GM12878 (cell line): Measurements from ENCODE around the gene ZNF425. TPM values are rescaled to one million over a fixed set of nuclear protein-coding genes. Genes with fewer than 3 reads are reported as not detected.

Experiments used
- ATAC-seq: fragments of 200-7000 bp; cut with Tn5 transposase; 3 replicates; pipeline ENCODE4 v1.9.1; 2020; ENCODE audit warnings: mild to moderate bottlenecking, moderate library complexity
- BruUV-seq: library from RNA; stranded (reverse); fragments of 400-500 nt; replicated peaks from 2 replicates; lab custom pipeline; 2021; lab: Mats Ljungman, UMichigan
- CTCF ChIA-PET: fragments of 300-600 bp; sonication (Branson Sonifier 250); formaldehyde crosslinking; extraction: SDS; loops from one replicate; lab custom pipeline; 2021; ENCODE audit warnings: inconsistent platforms; lab: Yijun Ruan, JAX
- POLR2A ChIA-PET: fragments of 350-600 bp; formaldehyde crosslinking; extraction: SDS; loops from one replicate; lab custom pipeline; 2021; ENCODE audit warnings: inconsistent platforms; lab: Charles Lee
- RAD21 ChIA-PET: fragments of 300-600 bp; sonication (Branson Sonifier 250); formaldehyde crosslinking; loops from one replicate; lab custom pipeline; 2023; ENCODE audit warnings: antibody characterized with exemption; ENCODE audit not compliant: unreplicated experiment; lab: Charles Lee
- SMC1A ChIA-PET: fragments of 300-600 bp; sonication (Branson Sonifier 250); formaldehyde crosslinking; loops from one replicate; lab custom pipeline; 2023; ENCODE audit not compliant: unreplicated experiment, uncharacterized antibody; lab: Charles Lee
- DNase-seq: peaks from one replicate; pipeline ENCODE4 v3.0.0-alpha.2; 2011; ENCODE audit warnings: low read depth, low spot score
- FAIRE-seq: peaks from 3 replicates; lab custom pipeline; 2011; peaks lifted over from hg19 to GRCh38; lab: Jason Lieb, UNC
- H2AFZ ChIP-seq: 2 replicates; pipeline ENCODE4 v1.6.0; 2011; ENCODE audit warnings: low read depth, low read length, control low read depth; ENCODE audit not compliant: control insufficient read depth
- H3K27ac ChIP-seq: 2 replicates; pipeline ENCODE4 v1.5.1; 2011; ENCODE audit warnings: control low read depth; ENCODE audit not compliant: control insufficient read depth, insufficient read depth
- H3K27me3 ChIP-seq, 2 experiments: replicated peaks in 1 of 2; 2 replicates each; pipeline versions ENCODE4 v1.6.0 to v1.6.1; 2011; ENCODE audit warnings: low read length in 1 of 2; ENCODE audit not compliant: control insufficient read depth in 2 of 2, insufficient read depth in 2 of 2
- H3K36me3 ChIP-seq, 2 experiments: 2 replicates each; pipeline ENCODE4 v1.5.1; 2011; ENCODE audit warnings: low read length in 1 of 2; ENCODE audit not compliant: control insufficient read depth in 2 of 2, insufficient read depth in 2 of 2
- H3K4me1 ChIP-seq: 2 replicates; pipeline ENCODE4 v1.6.1; 2011; ENCODE audit warnings: mild to moderate bottlenecking, low read length, moderate library complexity, mixed read lengths; ENCODE audit not compliant: control insufficient read depth, insufficient read depth
- H3K4me2 ChIP-seq: 2 replicates; pipeline ENCODE4 v1.6.0; 2011; ENCODE audit warnings: control low read depth; ENCODE audit not compliant: control insufficient read depth, insufficient read depth
- H3K4me3 ChIP-seq: fragments of 200-600 bp; sonication (generic); 2 replicates; pipeline ENCODE4 v1.5.1; 2016
- H3K79me2 ChIP-seq: 2 replicates; pipeline ENCODE4 v1.6.0; 2011; ENCODE audit warnings: low read length; ENCODE audit not compliant: control insufficient read depth, insufficient read depth
- H3K9ac ChIP-seq: 2 replicates; pipeline ENCODE4 v1.8.0; 2011; ENCODE audit warnings: low read length, control low read depth, mixed read lengths; ENCODE audit not compliant: control insufficient read depth, insufficient read depth
- H3K9me3 ChIP-seq: replicated peaks from 3 replicates; pipeline ENCODE4 v1.5.1; 2011; ENCODE audit warnings: mild to moderate bottlenecking, low read length; ENCODE audit not compliant: control insufficient read depth, insufficient read depth
- H4K20me1 ChIP-seq: 2 replicates; pipeline ENCODE4 v1.6.0; 2011; ENCODE audit not compliant: control insufficient read depth, insufficient read depth
- EP300 ChIP-seq, 2 experiments: fragments of 150-350 bp in 1 of 2; IDR thresholded peaks; 2 replicates each; pipeline ENCODE4 v1.6.1; 2011 to 2012; ENCODE audit warnings: low read depth in 2 of 2, low read length in 2 of 2, borderline replicate concordance in 1 of 2, improper control_type of control experiment in 1 of 2, inconsistent platforms in 1 of 2; ENCODE audit not compliant: control insufficient read depth in 1 of 2
- HSF1 ChIP-seq: fragments of 150-350 bp; IDR thresholded peaks from 2 replicates; pipeline ENCODE4 v1.6.1; 2014; ENCODE audit warnings: mild to moderate bottlenecking, low read depth, low read length
- LARP7 ChIP-seq: fragments of 450-650 bp; IDR thresholded peaks from 2 replicates; pipeline ENCODE4 v1.6.1; 2017; ENCODE audit warnings: mild to moderate bottlenecking
- MEF2B ChIP-seq: fragments of 450-650 bp; IDR thresholded peaks from 2 replicates; pipeline ENCODE4 v1.6.1; 2018; ENCODE audit warnings: mild to moderate bottlenecking, moderate library complexity; ENCODE audit not compliant: partially characterized antibody, poor library complexity, severe bottlenecking
- NFXL1 ChIP-seq: fragments of 450-650 bp; IDR thresholded peaks from 2 replicates; pipeline ENCODE4 v1.6.1; 2017; ENCODE audit warnings: antibody characterized with exemption, mild to moderate bottlenecking, borderline replicate concordance
- SRF ChIP-seq, 2 experiments: IDR thresholded peaks; 2 replicates each; pipeline ENCODE4 v1.6.1; 2011; ENCODE audit warnings: low read depth in 2 of 2, low read length in 2 of 2, mild to moderate bottlenecking in 1 of 2, moderate library complexity in 1 of 2
- STAT3 ChIP-seq: IDR thresholded peaks from 2 replicates; pipeline ENCODE4 v1.6.1; 2011; ENCODE audit warnings: low read depth, low read length, improper control_type of control experiment
- WGBS: methylation state at CpG from one replicate; pipeline ENCODE4 v1.1.6; 2016; ENCODE audit warnings: low lambda C conversion rate; ENCODE audit not compliant: insufficient replicate concordance, insufficient coverage; ENCODE audit errors: missing lambda C conversion rate; 5-methylcytosine and 5-hydroxymethylcytosine counted together
- in situ Hi-C: fragments of 300-500 bp; cut with MboI; formaldehyde crosslinking; loops from 9 replicates; pipeline ENCODE4 v1.14.3; 2018; ENCODE audit warnings: mixed read lengths
- intact Hi-C: fragments of 100-400 bp; cut with micrococcal nuclease; formaldehyde crosslinking; loops from one replicate; pipeline ENCODE4 v1.14.2; 2022; ENCODE audit not compliant: unreplicated experiment
- polyA plus RNA-seq, 11 experiments: library from polyadenylated mRNA; depleted of rRNA in 4 of 11; unstranded in 6 of 11; stranded (reverse) in 5 of 11; fragments of >200 nt; fragmentation: Nextera tagmentation in 4 of 11; fragmentation: Illumina TruSeq in 1 of 11; extraction: Ambion mirVana in 4 of 11; extraction: Trizol in 1 of 11; gene quantifications; 1 replicate in 1 of 11; 2 replicates in 10 of 11; pipeline versions ENCODE4 v1.2.1 to v1.2.3, GENCODE V29; 2011 to 2016; ENCODE audit warnings: inconsistent platforms in 2 of 11, missing spikeins in 2 of 11, low read depth in 1 of 11
- total RNA-seq, 4 experiments: library from RNA; depleted of rRNA in 3 of 4; stranded (reverse); fragments of >200 nt in 3 of 4; fragmentation: Illumina TruSeq in 1 of 4; extraction: Trizol in 1 of 4; gene quantifications; 2 replicates each; pipeline versions ENCODE4 v1.2.1 to v1.2.3, GENCODE V29; 2013 to 2021
- TF ChIP-seq, protein P1 (sequence below): fragments of 450-650 bp; formaldehyde crosslinking; IDR thresholded peaks from 2 replicates; pipeline ENCODE4 v1.5.0; 2022; ENCODE audit warnings: mild to moderate bottlenecking, missing genetic modification characterization
- TF ChIP-seq, protein P2 (sequence below): fragments of 450-650 bp; IDR thresholded peaks from 2 replicates; pipeline ENCODE4 v1.6.1; 2016; ENCODE audit warnings: mild to moderate bottlenecking
- TF ChIP-seq, protein P3 (sequence below): fragments of 450-650 bp; conservative IDR thresholded peaks from 2 replicates; pipeline ENCODE4 v1.6.1; 2017; ENCODE audit warnings: mild to moderate bottlenecking, moderate library complexity
- TF ChIP-seq, protein P4 (sequence below): fragments of 150-350 bp; IDR thresholded peaks from 2 replicates; pipeline ENCODE4 v1.6.1; 2016; ENCODE audit warnings: low read depth, low read length

The ZNF425 gene
- total and polyA plus RNA-seq, 10 of the 15 experiments (the other 5 are each of a cell fraction or from before 2014, with no cell fraction given) = 0.19 to 1.8 (median 0.91) TPM

- H3K9ac ChIP-seq = no peak overlapping the region
- ChIA-PET POLR2A (no interaction called here), SMC1A (no interaction called here), CTCF (interaction anchor here (1.6 kb wide), 1 partner anchor 21 kb away, joined by 4 read pairs; no protein-coding TSS in a partner anchor), RAD21 (no interaction called here)
- H3K27ac ChIP-seq = no peak overlapping the region
- no peaks in the 10 kb centered on the region for H3K9me3 ChIP-seq
- H3K79me2 ChIP-seq = no peaks in the 10 kb centered on the region
- WGBS = 97% methylated on average over 29 of the region's 29 CpGs
- DNase-seq (no peak), ATAC-seq (no peak), FAIRE-seq (no peak)
- intact Hi-C loops (no loop called here), in situ Hi-C loops (no loop called here)
- no TSS peak for BruUV-seq
- no peaks in the 10 kb centered on the region for H4K20me1 ChIP-seq
- H2AFZ ChIP-seq = no peak overlapping the region
- H3K4me3 ChIP-seq = no peak overlapping the region
- peaks cover 5 to 13% of the 10 kb centered on the region in 2 experiments; a peak in 3 of 4 replicates for H3K36me3 ChIP-seq
- no peaks in the 10 kb centered on the region for H3K27me3 ChIP-seq
- H3K4me1 ChIP-seq = no peaks in the 10 kb centered on the region
- H3K4me2 ChIP-seq = no peak overlapping the region
- TF ChIP-seq HSF1 (no peak), MEF2B (no peak), SRF (IDR thresholded peaks at IDR 0.05; ENCODE audit: low read depth in 2 of 2, low read length in 2 of 2) (no peak), STAT3 (no peak), EP300 (IDR thresholded peaks at IDR 0.05; ENCODE audit: borderline replicate concordance in 1 of 2, control insufficient read depth in 1 of 2, low read depth in 2 of 2, low read length in 2 of 2) (no peak), NFXL1 (no peak), LARP7 (no peak)
- TF ChIP-seq, protein P1, sequence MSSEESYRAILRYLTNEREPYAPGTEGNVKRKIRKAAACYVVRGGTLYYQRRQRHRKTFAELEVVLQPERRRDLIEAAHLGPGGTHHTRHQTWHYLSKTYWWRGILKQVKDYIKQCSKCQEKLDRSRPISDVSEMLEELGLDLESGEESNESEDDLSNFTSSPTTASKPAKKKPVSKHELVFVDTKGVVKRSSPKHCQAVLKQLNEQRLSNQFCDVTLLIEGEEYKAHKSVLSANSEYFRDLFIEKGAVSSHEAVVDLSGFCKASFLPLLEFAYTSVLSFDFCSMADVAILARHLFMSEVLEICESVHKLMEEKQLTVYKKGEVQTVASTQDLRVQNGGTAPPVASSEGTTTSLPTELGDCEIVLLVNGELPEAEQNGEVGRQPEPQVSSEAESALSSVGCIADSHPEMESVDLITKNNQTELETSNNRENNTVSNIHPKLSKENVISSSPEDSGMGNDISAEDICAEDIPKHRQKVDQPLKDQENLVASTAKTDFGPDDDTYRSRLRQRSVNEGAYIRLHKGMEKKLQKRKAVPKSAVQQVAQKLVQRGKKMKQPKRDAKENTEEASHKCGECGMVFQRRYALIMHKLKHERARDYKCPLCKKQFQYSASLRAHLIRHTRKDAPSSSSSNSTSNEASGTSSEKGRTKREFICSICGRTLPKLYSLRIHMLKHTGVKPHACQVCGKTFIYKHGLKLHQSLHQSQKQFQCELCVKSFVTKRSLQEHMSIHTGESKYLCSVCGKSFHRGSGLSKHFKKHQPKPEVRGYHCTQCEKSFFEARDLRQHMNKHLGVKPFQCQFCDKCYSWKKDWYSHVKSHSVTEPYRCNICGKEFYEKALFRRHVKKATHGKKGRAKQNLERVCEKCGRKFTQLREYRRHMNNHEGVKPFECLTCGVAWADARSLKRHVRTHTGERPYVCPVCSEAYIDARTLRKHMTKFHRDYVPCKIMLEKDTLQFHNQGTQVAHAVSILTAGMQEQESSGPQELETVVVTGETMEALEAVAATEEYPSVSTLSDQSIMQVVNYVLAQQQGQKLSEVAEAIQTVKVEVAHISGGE (CRISPR knock-in tag) = no peak
- TF ChIP-seq, protein P2, sequence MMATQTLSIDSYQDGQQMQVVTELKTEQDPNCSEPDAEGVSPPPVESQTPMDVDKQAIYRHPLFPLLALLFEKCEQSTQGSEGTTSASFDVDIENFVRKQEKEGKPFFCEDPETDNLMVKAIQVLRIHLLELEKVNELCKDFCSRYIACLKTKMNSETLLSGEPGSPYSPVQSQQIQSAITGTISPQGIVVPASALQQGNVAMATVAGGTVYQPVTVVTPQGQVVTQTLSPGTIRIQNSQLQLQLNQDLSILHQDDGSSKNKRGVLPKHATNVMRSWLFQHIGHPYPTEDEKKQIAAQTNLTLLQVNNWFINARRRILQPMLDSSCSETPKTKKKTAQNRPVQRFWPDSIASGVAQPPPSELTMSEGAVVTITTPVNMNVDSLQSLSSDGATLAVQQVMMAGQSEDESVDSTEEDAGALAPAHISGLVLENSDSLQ = no peak
- TF ChIP-seq, protein P3, sequence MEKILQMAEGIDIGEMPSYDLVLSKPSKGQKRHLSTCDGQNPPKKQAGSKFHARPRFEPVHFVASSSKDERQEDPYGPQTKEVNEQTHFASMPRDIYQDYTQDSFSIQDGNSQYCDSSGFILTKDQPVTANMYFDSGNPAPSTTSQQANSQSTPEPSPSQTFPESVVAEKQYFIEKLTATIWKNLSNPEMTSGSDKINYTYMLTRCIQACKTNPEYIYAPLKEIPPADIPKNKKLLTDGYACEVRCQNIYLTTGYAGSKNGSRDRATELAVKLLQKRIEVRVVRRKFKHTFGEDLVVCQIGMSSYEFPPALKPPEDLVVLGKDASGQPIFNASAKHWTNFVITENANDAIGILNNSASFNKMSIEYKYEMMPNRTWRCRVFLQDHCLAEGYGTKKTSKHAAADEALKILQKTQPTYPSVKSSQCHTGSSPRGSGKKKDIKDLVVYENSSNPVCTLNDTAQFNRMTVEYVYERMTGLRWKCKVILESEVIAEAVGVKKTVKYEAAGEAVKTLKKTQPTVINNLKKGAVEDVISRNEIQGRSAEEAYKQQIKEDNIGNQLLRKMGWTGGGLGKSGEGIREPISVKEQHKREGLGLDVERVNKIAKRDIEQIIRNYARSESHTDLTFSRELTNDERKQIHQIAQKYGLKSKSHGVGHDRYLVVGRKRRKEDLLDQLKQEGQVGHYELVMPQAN = no peak
- TF ChIP-seq, protein P4, sequence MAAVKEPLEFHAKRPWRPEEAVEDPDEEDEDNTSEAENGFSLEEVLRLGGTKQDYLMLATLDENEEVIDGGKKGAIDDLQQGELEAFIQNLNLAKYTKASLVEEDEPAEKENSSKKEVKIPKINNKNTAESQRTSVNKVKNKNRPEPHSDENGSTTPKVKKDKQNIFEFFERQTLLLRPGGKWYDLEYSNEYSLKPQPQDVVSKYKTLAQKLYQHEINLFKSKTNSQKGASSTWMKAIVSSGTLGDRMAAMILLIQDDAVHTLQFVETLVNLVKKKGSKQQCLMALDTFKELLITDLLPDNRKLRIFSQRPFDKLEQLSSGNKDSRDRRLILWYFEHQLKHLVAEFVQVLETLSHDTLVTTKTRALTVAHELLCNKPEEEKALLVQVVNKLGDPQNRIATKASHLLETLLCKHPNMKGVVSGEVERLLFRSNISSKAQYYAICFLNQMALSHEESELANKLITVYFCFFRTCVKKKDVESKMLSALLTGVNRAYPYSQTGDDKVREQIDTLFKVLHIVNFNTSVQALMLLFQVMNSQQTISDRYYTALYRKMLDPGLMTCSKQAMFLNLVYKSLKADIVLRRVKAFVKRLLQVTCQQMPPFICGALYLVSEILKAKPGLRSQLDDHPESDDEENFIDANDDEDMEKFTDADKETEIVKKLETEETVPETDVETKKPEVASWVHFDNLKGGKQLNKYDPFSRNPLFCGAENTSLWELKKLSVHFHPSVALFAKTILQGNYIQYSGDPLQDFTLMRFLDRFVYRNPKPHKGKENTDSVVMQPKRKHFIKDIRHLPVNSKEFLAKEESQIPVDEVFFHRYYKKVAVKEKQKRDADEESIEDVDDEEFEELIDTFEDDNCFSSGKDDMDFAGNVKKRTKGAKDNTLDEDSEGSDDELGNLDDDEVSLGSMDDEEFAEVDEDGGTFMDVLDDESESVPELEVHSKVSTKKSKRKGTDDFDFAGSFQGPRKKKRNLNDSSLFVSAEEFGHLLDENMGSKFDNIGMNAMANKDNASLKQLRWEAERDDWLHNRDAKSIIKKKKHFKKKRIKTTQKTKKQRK = no peak
Observed at GRCh38 chr7:149071182-149071635, 54.9 kb downstream of the ZNF425 start.
